ENCODE data around the gene BNIP1.
A peak's percentile ranks its signal among the peaks of the same experiment; 100 is the strongest.

Gene BNIP1

GRCh38 chr5:173172166-173172565 is 27.8 kb downstream of the BNIP1 start:
- no peak for DNase-seq

GRCh38 chr5:173175523-173175922 is 31.2 kb downstream of the BNIP1 start:
- peak; percentile 93 for DNase-seq

GRCh38 chr5:173178369-173178910 is 34.1 kb downstream of the BNIP1 start:
- peak; percentile 62 for DNase-seq

GRCh38 chr5:173180331-173180730 is 36.0 kb downstream of the BNIP1 start:
- DNase-seq, result peak; percentile 62

- peak; percentile 56 for DNase-seq
Measured at GRCh38 chr5:173187054-173187743, 42.9 kb downstream of the BNIP1 start.

GRCh38 chr5:173188280-173188679 is 43.9 kb downstream of the BNIP1 start:
- DNase-seq, result no peak

GRCh38 chr5:173191015-173191414 is 46.7 kb downstream of the BNIP1 start:
- no peak for DNase-seq

- DNase-seq, result no peak
Measured at GRCh38 chr5:173191561-173191960, 47.2 kb downstream of the BNIP1 start.

GRCh38 chr5:173192561-173192960 is 48.2 kb downstream of the BNIP1 start:
- DNase-seq, result no peak

GRCh38 chr5:173196133-173196952 is 52.0 kb downstream of the BNIP1 start:
- DNase-seq, result no peak

- DNase-seq, result no peak
Measured at GRCh38 chr5:173197375-173197891, 53.1 kb downstream of the BNIP1 start.

GRCh38 chr5:173198049-173198448 is 53.7 kb downstream of the BNIP1 start:
- DNase-seq, result no peak

- no peak for DNase-seq
Measured at GRCh38 chr5:173200356-173200755, 56.0 kb downstream of the BNIP1 start.

- DNase-seq, result peak; percentile 11
Measured at GRCh38 chr5:173201636-173202265, 57.4 kb downstream of the BNIP1 start.

- peak; percentile 30 for DNase-seq
Measured at GRCh38 chr5:173202266-173202875, 58.0 kb downstream of the BNIP1 start.

GRCh38 chr5:173204185-173204979 is 60.1 kb downstream of the BNIP1 start:
- peak; percentile 57 for DNase-seq

- DNase-seq, result no peak
Measured at GRCh38 chr5:173205916-173206315, 61.6 kb downstream of the BNIP1 start.

- no peak for DNase-seq
Measured at GRCh38 chr5:173208296-173208695, 64.0 kb downstream of the BNIP1 start.

GRCh38 chr5:173210877-173211276 is 66.5 kb downstream of the BNIP1 start:
- no peak for DNase-seq

GRCh38 chr5:173211284-173211683 is 67.0 kb downstream of the BNIP1 start:
- DNase-seq, result no peak

GRCh38 chr5:173213236-173213933 is 69.1 kb downstream of the BNIP1 start:
- DNase-seq, result no peak
